Measurements from ENCODE around the gene NDUFV1. TPM values are rescaled to one million over a fixed set of nuclear protein-coding genes. Genes with fewer than 3 reads are reported as not detected.
"Not testable (repeated sequence)": the region's sequence is repeated elsewhere in the genome, so short reads cannot be mapped to it uniquely, and the experiment has no call there.

The NDUFV1 gene
- total RNA-seq, 1 donor from 2014 or later: 321 TPM

GRCh38 chr11:67630228-67630942, 23.6 kb downstream of the NDUFV1 start:
- no peaks in the 10 kb centered on the region for H3K36me3 Mint-ChIP-seq (ENCODE audit: low read depth)
- no peaks in the 10 kb centered on the region for H3K27me3 Mint-ChIP-seq
- peaks cover 12% of the 10 kb centered on the region for H3K4me1 Mint-ChIP-seq
- no peaks in the 10 kb centered on the region for H3K9me3 Mint-ChIP-seq
- DNase-seq: peak; percentile 99
- peak overlapping the region; percentile 86 for H3K4me3 Mint-ChIP-seq
- intact Hi-C loops (cut with micrococcal nuclease): loop anchor here (1.0 kb wide), 2 partner anchors 16 to 29 kb away; no protein-coding TSS in a partner anchor
- peak overlapping the region; percentile 93 for H3K27ac Mint-ChIP-seq

DNA sequence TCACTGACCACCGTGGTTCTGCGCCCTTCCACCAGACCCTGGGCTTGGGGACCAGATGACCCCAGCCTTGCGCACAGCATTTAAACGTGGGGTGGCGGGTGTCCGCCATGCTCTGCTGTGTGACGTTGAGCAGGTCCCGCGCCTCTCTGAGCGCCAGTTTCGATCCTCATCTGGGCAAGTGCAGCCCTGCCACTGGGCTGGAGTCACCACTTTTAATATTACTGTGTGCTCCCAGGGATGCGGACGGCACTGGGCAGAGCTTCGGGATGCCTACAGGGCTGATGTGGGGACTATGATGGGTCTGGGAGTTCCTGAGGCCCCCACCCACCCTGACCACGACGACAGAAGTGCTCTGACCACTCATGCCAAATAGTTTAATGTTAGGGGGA, 24.2 kb downstream of the NDUFV1 start:
- intact Hi-C loops (cut with micrococcal nuclease): loop anchor here (1.0 kb wide), 2 partner anchors 17 to 28 kb away; no protein-coding TSS in a partner anchor
- no peak for DNase-seq
- Mint-ChIP-seq H3K27me3 (no peaks in the 10 kb centered on the region), H3K4me1 (peaks cover 10% of the 10 kb centered on the region), H3K36me3 (ENCODE audit: low read depth) (no peaks in the 10 kb centered on the region), H3K4me3 (peak overlapping the region; percentile 86), H3K9me3 (no peaks in the 10 kb centered on the region), H3K27ac (peak overlapping the region; percentile 46)

GRCh38 chr11:67631411-67631810, 24.7 kb downstream of the NDUFV1 start:
- DNase-seq: no peak
- Mint-ChIP-seq H3K4me3 (peak overlapping the region; percentile 86), H3K4me1 (peaks cover 10% of the 10 kb centered on the region), H3K36me3 (ENCODE audit: low read depth) (no peaks in the 10 kb centered on the region), H3K27me3 (no peaks in the 10 kb centered on the region), H3K9me3 (no peaks in the 10 kb centered on the region), H3K27ac (no peak overlapping the region)
- intact Hi-C loops (cut with micrococcal nuclease): no loop called here

GRCh38 chr11:67631853-67632174, 25.1 kb downstream of the NDUFV1 start:
- H3K4me1 Mint-ChIP-seq: peaks cover 8% of the 10 kb centered on the region
- peak overlapping the region; percentile 55 for H3K4me3 Mint-ChIP-seq
- DNase-seq: no peak
- H3K9me3 Mint-ChIP-seq: no peaks in the 10 kb centered on the region
- peak overlapping the region; percentile 51 for H3K27ac Mint-ChIP-seq
- intact Hi-C loops (cut with micrococcal nuclease): no loop called here
- H3K36me3 Mint-ChIP-seq (ENCODE audit: low read depth): no peaks in the 10 kb centered on the region
- no peaks in the 10 kb centered on the region for H3K27me3 Mint-ChIP-seq

GRCh38 chr11:67632175-67632981, 25.6 kb downstream of the NDUFV1 start:
- Mint-ChIP-seq H3K4me1 (peaks cover 11% of the 10 kb centered on the region), H3K36me3 (ENCODE audit: low read depth) (no peaks in the 10 kb centered on the region), H3K27ac (peak overlapping the region; percentile 51), H3K4me3 (peak overlapping the region; percentile 55), H3K27me3 (no peaks in the 10 kb centered on the region), H3K9me3 (no peaks in the 10 kb centered on the region)
- intact Hi-C loops (cut with micrococcal nuclease): no loop called here
- DNase-seq: no peak

DNA sequence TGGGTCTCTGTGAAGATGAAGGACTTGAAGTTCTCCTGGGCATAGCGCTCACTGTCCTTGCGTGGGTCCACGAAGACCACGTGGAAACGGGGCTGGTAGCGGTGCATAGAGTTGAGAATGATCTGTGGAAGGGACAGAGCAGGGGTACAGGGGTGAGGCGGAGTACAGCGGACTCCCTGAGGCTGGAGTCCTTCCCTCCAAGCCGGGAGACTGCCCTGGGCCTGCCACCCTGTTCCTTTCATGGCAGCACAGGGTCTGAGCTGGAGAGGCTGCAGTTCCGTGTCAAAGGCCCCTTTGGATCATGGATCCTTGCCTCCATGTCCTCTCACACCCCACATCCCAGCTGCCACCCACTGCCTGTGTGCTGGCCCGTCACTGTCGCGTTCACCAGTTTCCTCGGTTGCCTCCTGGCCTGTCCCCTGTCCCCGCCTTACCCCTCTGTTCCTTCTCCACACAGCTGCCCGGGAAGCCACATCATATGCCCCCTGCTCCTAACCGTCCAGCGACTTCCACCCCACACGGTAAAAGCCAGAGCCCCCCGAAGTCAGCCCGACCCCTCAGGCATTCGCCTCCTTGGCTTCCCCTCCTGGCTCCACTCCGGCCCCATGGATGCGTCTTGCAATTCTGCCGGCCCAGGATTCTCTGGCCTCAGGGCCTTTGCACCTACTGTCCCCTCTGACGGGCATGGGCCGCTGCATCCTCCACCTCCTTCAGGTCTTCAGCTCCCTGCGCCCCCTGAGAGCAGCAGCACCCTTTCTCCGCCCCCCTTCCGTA, 26.4 kb downstream of the NDUFV1 start:
- H3K27me3 Mint-ChIP-seq: no peaks in the 10 kb centered on the region
- no peak overlapping the region for H3K27ac Mint-ChIP-seq
- H3K4me1 Mint-ChIP-seq: peaks cover 11% of the 10 kb centered on the region
- DNase-seq: no peak
- no peaks in the 10 kb centered on the region for H3K9me3 Mint-ChIP-seq
- no peaks in the 10 kb centered on the region for H3K36me3 Mint-ChIP-seq (ENCODE audit: low read depth)
- H3K4me3 Mint-ChIP-seq: no peak overlapping the region
- intact Hi-C loops (cut with micrococcal nuclease): no loop called here

GRCh38 chr11:67633758-67634365, 27.1 kb downstream of the NDUFV1 start:
- Mint-ChIP-seq H3K4me3 (no peak overlapping the region), H3K27ac (no peak overlapping the region), H3K9me3 (no peaks in the 10 kb centered on the region), H3K36me3 (ENCODE audit: low read depth) (no peaks in the 10 kb centered on the region), H3K4me1 (peaks cover 11% of the 10 kb centered on the region), H3K27me3 (no peaks in the 10 kb centered on the region)
- intact Hi-C loops (cut with micrococcal nuclease): no loop called here
- DNase-seq: no peak

- Mint-ChIP-seq H3K4me3 (no peak overlapping the region), H3K27ac (no peak overlapping the region), H3K36me3 (ENCODE audit: low read depth) (no peaks in the 10 kb centered on the region), H3K9me3 (no peaks in the 10 kb centered on the region), H3K4me1 (peaks cover 9% of the 10 kb centered on the region), H3K27me3 (no peaks in the 10 kb centered on the region)
- intact Hi-C loops (cut with micrococcal nuclease): no loop called here
- no peak for DNase-seq
These were observed 27.9 kb downstream of the NDUFV1 start for GRCh38 chr11:67634366-67635230.

DNA sequence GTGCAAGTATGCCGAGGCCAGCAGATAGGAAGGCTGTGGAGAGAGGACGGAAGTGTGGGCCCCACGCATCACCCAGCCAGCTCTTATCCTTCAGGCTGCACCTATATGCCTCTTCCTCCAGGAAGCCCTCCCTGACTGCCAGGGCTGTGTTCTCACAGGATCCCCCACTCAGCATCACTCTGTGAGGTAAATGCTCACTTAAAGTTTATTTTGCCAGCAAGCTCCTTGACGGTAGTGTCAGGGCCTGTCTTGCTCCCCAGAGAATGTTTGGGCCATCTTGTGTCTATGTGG, 28.4 kb downstream of the NDUFV1 start:
- intact Hi-C loops (cut with micrococcal nuclease): no loop called here
- H3K27me3 Mint-ChIP-seq: no peaks in the 10 kb centered on the region

GRCh38 chr11:67636962-67637361, 30.2 kb downstream of the NDUFV1 start:
- Mint-ChIP-seq H3K9me3 (no peaks in the 10 kb centered on the region), H3K36me3 (ENCODE audit: low read depth) (no peaks in the 10 kb centered on the region), H3K4me3 (no peak overlapping the region), H3K27ac (no peak overlapping the region), H3K27me3 (no peaks in the 10 kb centered on the region), H3K4me1 (peaks cover 3% of the 10 kb centered on the region)
- no peak for DNase-seq
- intact Hi-C loops (cut with micrococcal nuclease): no loop called here

More for the DNA sequence above, 28.4 kb downstream of the NDUFV1 start:
- Mint-ChIP-seq H3K27ac (no peak overlapping the region), H3K9me3 (no peaks in the 10 kb centered on the region), H3K4me1 (peaks cover 9% of the 10 kb centered on the region), H3K4me3 (no peak overlapping the region), H3K36me3 (ENCODE audit: low read depth) (no peaks in the 10 kb centered on the region)
- DNase-seq: no peak

DNA sequence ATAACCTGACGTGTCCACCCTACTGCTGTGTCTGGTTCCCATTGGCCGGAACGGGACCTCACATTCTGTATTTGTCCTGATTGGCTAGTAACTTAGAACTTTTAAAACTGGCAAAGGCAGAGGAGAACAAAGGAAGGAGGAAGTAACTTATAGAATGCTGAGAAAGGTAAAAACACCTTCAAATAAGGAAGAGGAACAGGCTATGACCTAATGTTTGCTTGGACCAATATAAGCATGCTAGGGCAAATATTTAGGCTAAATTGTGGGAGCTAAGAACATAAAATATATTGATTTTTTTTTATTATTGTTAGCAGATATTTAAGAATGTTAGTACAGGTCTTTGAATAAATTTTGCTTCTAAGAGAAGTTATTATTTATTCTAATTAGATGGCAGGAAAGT, 30.7 kb downstream of the NDUFV1 start:
- intact Hi-C loops (cut with micrococcal nuclease); H3K27me3 Mint-ChIP-seq; H3K4me3 Mint-ChIP-seq; H3K9me3 Mint-ChIP-seq; H3K27ac Mint-ChIP-seq; H3K4me1 Mint-ChIP-seq; DNase-seq; H3K36me3 Mint-ChIP-seq (ENCODE audit: low read depth): not testable (repeated sequence)

DNA sequence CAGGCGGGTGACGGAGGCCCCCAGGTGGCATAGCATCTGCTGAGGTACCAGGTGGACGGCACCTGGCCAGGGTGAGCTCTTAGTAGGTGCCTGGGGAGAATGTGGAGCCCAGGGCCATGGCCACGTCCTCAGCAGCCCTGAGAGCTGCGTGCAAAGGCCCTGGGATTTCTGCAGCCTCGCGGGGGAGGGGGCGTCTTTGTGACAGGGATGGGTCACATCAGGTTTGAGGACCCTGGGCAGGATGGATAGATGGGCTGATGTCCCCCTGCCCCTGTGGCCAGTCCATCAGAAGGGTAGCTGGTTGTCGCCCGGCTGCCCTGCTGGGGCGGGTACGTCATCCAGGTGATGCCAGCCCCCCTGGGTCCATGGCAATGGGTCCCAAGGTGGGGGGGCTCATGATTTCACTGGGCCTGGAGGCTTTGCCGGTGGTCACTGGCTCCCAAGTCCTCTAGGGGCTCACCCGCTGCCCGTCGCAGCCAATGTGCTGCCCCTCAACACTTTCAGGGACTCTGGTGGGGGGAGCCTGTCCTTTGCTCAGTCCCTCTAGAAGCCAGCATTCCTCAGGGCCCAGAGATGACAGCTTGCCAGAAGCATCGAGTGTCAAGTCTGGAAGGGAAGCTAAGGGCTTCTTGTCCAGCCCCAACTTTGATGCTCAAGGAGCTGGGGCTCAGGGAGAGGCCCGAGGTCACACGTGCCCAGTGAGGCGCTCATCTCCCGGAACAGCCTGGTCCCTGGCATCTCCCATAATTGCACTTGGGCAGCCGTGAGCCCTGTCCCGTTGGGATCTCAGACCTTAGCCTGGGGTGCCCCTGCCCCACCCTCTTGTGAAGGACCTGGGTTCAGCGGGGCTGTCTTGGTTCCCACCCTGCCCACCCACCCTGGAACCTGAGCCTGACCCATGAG, 32.0 kb downstream of the NDUFV1 start:
- Mint-ChIP-seq H3K27me3 (no peaks in the 10 kb centered on the region), H3K36me3 (ENCODE audit: low read depth) (no peaks in the 10 kb centered on the region), H3K4me1 (peaks cover 3% of the 10 kb centered on the region), H3K27ac (no peak overlapping the region), H3K9me3 (no peaks in the 10 kb centered on the region), H3K4me3 (no peak overlapping the region)
- no peak for DNase-seq
- intact Hi-C loops (cut with micrococcal nuclease): no loop called here

All from activated CD4-positive, alpha-beta T cell treated with anti-CD3 and anti-CD28 coated beads, Interleukin-2, amount 10 ng/mL, durations not matched to agents 24 days and 14 days (primary cell).